EH (cell line): ENCODE data around the gene ADPRH.
"Not testable (repeated sequence)": the region's sequence is repeated elsewhere in the genome, so short reads cannot be mapped to it uniquely, and the experiment has no call there.

Experiments used
- DNase-seq: peaks from one replicate; pipeline ENCODE4 v3.0.0-alpha.2; 2015; ENCODE audit warnings: low read depth

Gene ADPRH

GRCh38 chr3:119579366-119580066 is at the start of gene ADPRH:
Gene ADPRH, plus strand, starts transcription at chr3:119579492. Its CDS starts 2,678 bp downstream, at chr3:119582170.
- DNase-seq, result peak; percentile 65

GRCh38 chr3:119529883-119530282 is 49.4 kb upstream of the ADPRH start:
- DNase-seq, result peak; percentile 86

- DNase-seq, result no peak
These were observed 48.8 kb upstream of the ADPRH start for GRCh38 chr3:119530456-119530855.

- no peak for DNase-seq
These were observed 48.1 kb upstream of the ADPRH start for GRCh38 chr3:119531151-119531550.

GRCh38 chr3:119534296-119534695 is 45.0 kb upstream of the ADPRH start:
- no peak for DNase-seq

- no peak for DNase-seq
These were observed 42.5 kb upstream of the ADPRH start for GRCh38 chr3:119536757-119537156.

- DNase-seq, result no peak
These were observed 40.5 kb upstream of the ADPRH start for GRCh38 chr3:119538772-119539171.

- no peak for DNase-seq
These were observed 37.7 kb upstream of the ADPRH start for GRCh38 chr3:119541547-119541946.

- DNase-seq, result no peak
These were observed 37.0 kb upstream of the ADPRH start for GRCh38 chr3:119542168-119542767.

- DNase-seq, result no peak
These were observed 36.1 kb upstream of the ADPRH start for GRCh38 chr3:119543147-119543546.

GRCh38 chr3:119547227-119547626 is 32.1 kb upstream of the ADPRH start:
- DNase-seq, result no peak

- no peak for DNase-seq
These were observed 31.0 kb upstream of the ADPRH start for GRCh38 chr3:119548341-119548740.

GRCh38 chr3:119550192-119550910 is 28.9 kb upstream of the ADPRH start:
- DNase-seq, result no peak

- no peak for DNase-seq
These were observed 27.7 kb upstream of the ADPRH start for GRCh38 chr3:119551598-119551997.

GRCh38 chr3:119552928-119553327 is 26.4 kb upstream of the ADPRH start:
- DNase-seq, result not testable (repeated sequence)

GRCh38 chr3:119553823-119554415 is 25.4 kb upstream of the ADPRH start:
- DNase-seq, result no peak

GRCh38 chr3:119555309-119555735 is 24.0 kb upstream of the ADPRH start:
- no peak for DNase-seq

- no peak for DNase-seq
These were observed 23.4 kb upstream of the ADPRH start for GRCh38 chr3:119555929-119556328.

- DNase-seq, result no peak
These were observed 22.0 kb upstream of the ADPRH start for GRCh38 chr3:119557192-119557876.

GRCh38 chr3:119557877-119558269 is 21.4 kb upstream of the ADPRH start:
- no peak for DNase-seq

GRCh38 chr3:119558626-119559317 is 20.5 kb upstream of the ADPRH start:
- no peak for DNase-seq
